K562 (cell line): Measurements from ENCODE around the gene LRP1B. TPM values are rescaled to one million over a fixed set of nuclear protein-coding genes. Genes with fewer than 3 reads are reported as not detected.

Experiments used
- ATAC-seq: fragments of 200-7000 bp; cut with Tn5 transposase; 3 replicates; pipeline ENCODE4 v1.9.1; 2020; ENCODE audit warnings: moderate library complexity
- BruUV-seq: library from RNA; stranded (reverse); fragments of 400-500 nt; replicated peaks from 2 replicates; lab custom pipeline; 2021; lab: Mats Ljungman, UMichigan
- CTCF ChIA-PET: fragments of 300-600 bp; formaldehyde crosslinking; extraction: SDS; loops from one replicate; lab custom pipeline; 2021; ENCODE audit warnings: low intra/inter-chr PET ratio; lab: Yijun Ruan, JAX
- POLR2A ChIA-PET: fragments of 300-600, 350-650 bp; sonication (Branson Sonifier 250); formaldehyde crosslinking; extraction: SDS; loops from one replicate; lab custom pipeline; 2021; ENCODE audit warnings: antibody characterized with exemption, inconsistent platforms; lab: Yijun Ruan, JAX
- DNase-seq, 4 experiments: peaks; one replicate each; pipeline versions ENCODE4 v3.0.0 to v3.0.0-alpha.2; 2011 to 2018; ENCODE audit warnings: low spot score in 3 of 4, mixed read lengths in 3 of 4; ENCODE audit errors: extremely low read depth in 1 of 4
- FAIRE-seq: peaks from 2 replicates; lab custom pipeline; 2011; peaks lifted over from hg19 to GRCh38; lab: Jason Lieb, UNC
- H2AFZ ChIP-seq: 2 replicates; pipeline ENCODE4 v1.6.0; 2011; ENCODE audit warnings: low read depth, low read length, control low read depth, inconsistent platforms
- H3K27ac ChIP-seq: fragments of 200-600 bp; 3 replicates; pipeline ENCODE4 v1.8.0; 2011; ENCODE audit warnings: low read depth, mild to moderate bottlenecking, control low read depth, inconsistent platforms, low read length, moderate library complexity, mixed read lengths; ENCODE audit errors: extremely low read depth
- H3K27me3 ChIP-seq, 2 experiments: fragments of 300-600 bp in 1 of 2; 2 replicates in 1 of 2; 3 replicates in 1 of 2; pipeline versions ENCODE4 v1.6.0 to v1.8.0; 2011; ENCODE audit warnings: inconsistent platforms in 2 of 2, low read length in 2 of 2, mild to moderate bottlenecking in 1 of 2, mixed read lengths in 1 of 2, moderate library complexity in 1 of 2; ENCODE audit not compliant: control insufficient read depth in 2 of 2, insufficient read depth in 2 of 2
- H3K36me3 ChIP-seq: fragments of 300-600 bp; 3 replicates; pipeline ENCODE4 v1.8.0; 2011; ENCODE audit warnings: mild to moderate bottlenecking, low read length, inconsistent platforms; ENCODE audit not compliant: control insufficient read depth, insufficient read depth
- H3K4me1 ChIP-seq, 2 experiments: fragments of 200-600 bp in 1 of 2; replicated peaks in 1 of 2; 2 replicates in 1 of 2; 3 replicates in 1 of 2; pipeline versions ENCODE4 v1.5.1 to v1.8.0; 2011; ENCODE audit warnings: inconsistent platforms in 2 of 2, low read length in 2 of 2, mild to moderate bottlenecking in 1 of 2, mixed read lengths in 1 of 2, moderate library complexity in 1 of 2; ENCODE audit not compliant: control insufficient read depth in 2 of 2, insufficient read depth in 2 of 2
- H3K4me2 ChIP-seq: 2 replicates; pipeline ENCODE4 v1.6.1; 2011; ENCODE audit warnings: low read length, control low read depth, inconsistent platforms, mixed read lengths; ENCODE audit not compliant: insufficient read depth
- H3K4me3 ChIP-seq: fragments of 200-600 bp; sonication (generic), shearing (Covaris generic); 2 replicates; pipeline ENCODE4 v1.5.1; 2016; ENCODE audit warnings: control low read depth, inconsistent platforms
- H3K79me2 ChIP-seq: fragments of 200-600 bp; 3 replicates; pipeline ENCODE4 v1.8.0; 2011; ENCODE audit warnings: low read length, inconsistent platforms; ENCODE audit not compliant: control insufficient read depth, insufficient read depth
- H3K9ac ChIP-seq, 2 experiments: 2 replicates each; pipeline versions ENCODE4 v1.6.0 to v1.6.1; 2011; ENCODE audit warnings: low read depth in 2 of 2, low read length in 2 of 2, control low read depth in 1 of 2, inconsistent platforms in 1 of 2, mild to moderate bottlenecking in 1 of 2, mixed read lengths in 1 of 2; ENCODE audit not compliant: insufficient read depth in 1 of 2
- H3K9me1 ChIP-seq: one replicate; pipeline ENCODE4 v1.6.0; 2011; ENCODE audit warnings: inconsistent platforms, mild to moderate bottlenecking, low read length, moderate library complexity; ENCODE audit not compliant: control insufficient read depth, insufficient read depth
- H3K9me3 ChIP-seq: replicated peaks from 2 replicates; pipeline ENCODE4 v1.5.1; 2011; ENCODE audit warnings: low read depth, low read length, inconsistent platforms; ENCODE audit not compliant: control insufficient read depth, insufficient read depth
- H4K20me1 ChIP-seq: replicated peaks from 2 replicates; pipeline ENCODE4 v1.6.1; 2011; ENCODE audit warnings: low read length, inconsistent platforms, mixed read lengths; ENCODE audit not compliant: control insufficient read depth, insufficient read depth
- E2F3 ChIP-seq: fragments of 250-450 bp; sonication (Bioruptor Pico); IDR thresholded peaks from 2 replicates; pipeline ENCODE4 v1.4.0; 2020; ENCODE audit warnings: mild to moderate bottlenecking
- ELF1 ChIP-seq: fragments of 200-800 bp; sonication (Bioruptor generic); IDR thresholded peaks from 2 replicates; pipeline ENCODE4 v1.6.1; 2016; ENCODE audit warnings: missing genetic modification characterization, missing compliant biosample characterization
- FOXP1 ChIP-seq: sonication (generic); formaldehyde crosslinking; IDR thresholded peaks from 2 replicates; pipeline ENCODE4 v1.8.0; 2022; ENCODE audit warnings: mild to moderate bottlenecking, missing genetic modification reagents
- KHSRP ChIP-seq: fragments of 450-650 bp; IDR thresholded peaks from 2 replicates; pipeline ENCODE4 v1.6.1; 2017
- MBD1 ChIP-seq: fragments of 250-450 bp; sonication (Bioruptor Pico); IDR thresholded peaks from 2 replicates; pipeline ENCODE4 v1.8.0; 2022; ENCODE audit warnings: inconsistent platforms
- MNT ChIP-seq, 2 experiments: fragments of 450-650 bp; conservative IDR thresholded peaks; 2 replicates each; pipeline ENCODE4 v1.6.1; 2017; ENCODE audit warnings: mild to moderate bottlenecking in 2 of 2, moderate library complexity in 2 of 2
- MXD1 ChIP-seq: fragments of 250-450 bp; sonication (Bioruptor Pico); IDR thresholded peaks from 2 replicates; pipeline ENCODE4 v1.8.0; 2021; ENCODE audit warnings: borderline replicate concordance, mild to moderate bottlenecking, moderate library complexity; ENCODE audit not compliant: poor library complexity, severe bottlenecking
- NFE2 ChIP-seq: IDR thresholded peaks from 2 replicates; pipeline ENCODE4 v1.6.1; 2014; ENCODE audit warnings: antibody characterized with exemption, low read depth
- PHB2 ChIP-seq: fragments of 450-650 bp; IDR thresholded peaks from 2 replicates; pipeline ENCODE4 v1.6.1; 2017; ENCODE audit warnings: low read depth
- POLR3G ChIP-seq: IDR thresholded peaks from 2 replicates; pipeline ENCODE4 v1.6.1; 2011; ENCODE audit not compliant: insufficient read length, insufficient replicate concordance; ENCODE audit errors: extremely low read depth
- RBFOX2 ChIP-seq: fragments of 200-400 bp; formaldehyde crosslinking; IDR thresholded peaks from 2 replicates; pipeline ENCODE4 v1.6.1; 2017; ENCODE audit warnings: low read depth, mild to moderate bottlenecking, low read length, moderate library complexity
- SIN3B ChIP-seq: fragments of 450-650 bp; IDR thresholded peaks from 2 replicates; pipeline ENCODE4 v1.6.1; 2017; ENCODE audit warnings: low read depth, mild to moderate bottlenecking, moderate library complexity
- TAF15 ChIP-seq: fragments of 200-400 bp; formaldehyde crosslinking; IDR thresholded peaks from 2 replicates; pipeline ENCODE4 v1.6.1; 2017; ENCODE audit warnings: mild to moderate bottlenecking, low read depth, low read length, moderate library complexity
- ZBTB49 ChIP-seq: sonication (generic); formaldehyde crosslinking; IDR thresholded peaks from 2 replicates; pipeline ENCODE4 v1.8.0; 2022; ENCODE audit warnings: missing genetic modification reagents, mild to moderate bottlenecking, borderline replicate concordance
- ZFX ChIP-seq: sonication (generic); formaldehyde crosslinking; IDR thresholded peaks from 2 replicates; pipeline ENCODE4 v1.8.0; 2022; ENCODE audit warnings: mild to moderate bottlenecking, missing genetic modification reagents, moderate library complexity
- WGBS: fragments of 100-300 bp; shearing (Covaris generic); methylation state at CpG from one replicate; pipeline ENCODE4 v1.1.6; 2016; ENCODE audit warnings: low coverage, mixed read lengths; ENCODE audit not compliant: insufficient coverage; ENCODE audit errors: missing lambda C conversion rate; 5-methylcytosine and 5-hydroxymethylcytosine counted together
- in situ Hi-C: fragments of 300-500 bp; cut with MboI; formaldehyde crosslinking; loops from 4 replicates; pipeline ENCODE4 v1.15.0; 2018; ENCODE audit warnings: inconsistent platforms, mixed read lengths
- intact Hi-C: fragments of 100-400 bp; cut with micrococcal nuclease; formaldehyde crosslinking; loops from 2 replicates; pipeline ENCODE4 v1.14.2; 2022
- polyA plus RNA-seq, 8 experiments: library from polyadenylated mRNA; depleted of rRNA in 4 of 8; stranded (reverse) in 5 of 8; unstranded in 3 of 8; fragments of >200 nt; fragmentation: Nextera tagmentation in 2 of 8; fragmentation: Illumina TruSeq in 1 of 8; extraction: Ambion mirVana in 2 of 8; extraction: Trizol in 1 of 8; gene quantifications; 2 replicates each; pipeline versions ENCODE4 v1.2.1 to v1.2.3, GENCODE V29; 2011 to 2014; ENCODE audit warnings: inconsistent platforms in 1 of 8, missing spikeins in 1 of 8
- total RNA-seq, 7 experiments: library from RNA; depleted of rRNA in 6 of 7; stranded (reverse); fragments of >200 nt in 6 of 7; fragmentation: Illumina TruSeq in 2 of 7; extraction: Trizol in 2 of 7; gene quantifications; 2 replicates each; pipeline versions ENCODE4 v1.2.1 to v1.2.3, GENCODE V29; 2011 to 2021; ENCODE audit warnings: low replicate concordance in 1 of 7

The LRP1B gene
- total and polyA plus RNA-seq, 9 of the 15 experiments (the other 6 are each of a cell fraction or from before 2014, with no cell fraction given), result not detected

- no peak for TF ChIP-seq MNT (conservative IDR thresholded peaks at IDR 0.05)
- no peak for TF ChIP-seq MXD1 (CRISPR knock-in tag)
- no peak for TF ChIP-seq TAF15
- no peak for TF ChIP-seq POLR3G
- TF ChIP-seq RBFOX2, result no peak
- TF ChIP-seq ZBTB49 (CRISPR knock-in tag), result no peak
- no peak for TF ChIP-seq KHSRP
- no peak for TF ChIP-seq SIN3B
- no peak for TF ChIP-seq MBD1 (CRISPR knock-in tag)
- TF ChIP-seq NFE2, result no peak
- no peak for TF ChIP-seq PHB2
- TF ChIP-seq ELF1 (tag), result no peak
- TF ChIP-seq E2F3 (CRISPR knock-in tag), result no peak
- no peak for TF ChIP-seq ZFX
- no peak for TF ChIP-seq FOXP1 (CRISPR knock-in tag)
- no TSS peak for BruUV-seq
- DNase-seq, result no peak
Measured at GRCh38 chr2:140256080-140256479, 1874.7 kb downstream of the LRP1B start.

More at GRCh38 chr2:140256080-140256479, 1874.7 kb downstream of the LRP1B start:
- ATAC-seq (no peak), FAIRE-seq (no peak)
- ChIA-PET POLR2A (no interaction called here), CTCF (no interaction called here)
- Histone ChIP-seq H3K9ac (no peak overlapping the region), H3K4me3 (no peak overlapping the region), H3K4me1 (no peaks in the 10 kb centered on the region), H3K9me1 (no peaks in the 10 kb centered on the region), H3K9me3 (peaks cover 3% of the 10 kb centered on the region; the same call in 1 of the 2 replicates), H2AFZ (no peak overlapping the region), H4K20me1 (no peaks in the 10 kb centered on the region), H3K79me2 (no peaks in the 10 kb centered on the region), H3K36me3 (no peaks in the 10 kb centered on the region), H3K4me2 (no peak overlapping the region), H3K27me3 (no peaks in the 10 kb centered on the region), H3K27ac (no peak overlapping the region)
- in situ Hi-C loops, result no loop called here
- intact Hi-C loops, result no loop called here
- WGBS, result 0% methylated on average over 1 of the region's 3 CpGs
